Endothelial cell (in vitro differentiated cells): ENCODE results near the gene RIMS1. TPM values are rescaled to one million over a fixed set of nuclear protein-coding genes. Genes with fewer than 3 reads are reported as not detected.

Experiments
- DNase-seq: peaks from one replicate; pipeline ENCODE4 v3.0.0; 2021; ENCODE audit warnings: low spot score
- H3K27ac Mint-ChIP-seq: one replicate; pipeline ENCODE4 v1.8.0; 2021; ENCODE audit warnings: mixed read lengths, inconsistent platforms; ENCODE audit not compliant: unreplicated experiment
- H3K27me3 Mint-ChIP-seq: one replicate; pipeline ENCODE4 v1.8.0; 2021; ENCODE audit warnings: mild to moderate bottlenecking, moderate library complexity, mixed read lengths, inconsistent platforms; ENCODE audit not compliant: unreplicated experiment
- H3K36me3 Mint-ChIP-seq: one replicate; pipeline ENCODE4 v1.8.0; 2021; ENCODE audit warnings: mild to moderate bottlenecking, low read depth, mixed read lengths, inconsistent platforms; ENCODE audit not compliant: unreplicated experiment
- H3K4me1 Mint-ChIP-seq: one replicate; pipeline ENCODE4 v1.8.0; 2021; ENCODE audit warnings: mild to moderate bottlenecking, mixed read lengths, inconsistent platforms; ENCODE audit not compliant: unreplicated experiment
- H3K4me3 Mint-ChIP-seq: one replicate; pipeline ENCODE4 v1.8.0; 2021; ENCODE audit warnings: mild to moderate bottlenecking, mixed read lengths, inconsistent platforms; ENCODE audit not compliant: unreplicated experiment
- H3K9me3 Mint-ChIP-seq: one replicate; pipeline ENCODE4 v1.8.0; 2021; ENCODE audit warnings: mixed read lengths, inconsistent platforms; ENCODE audit not compliant: unreplicated experiment
- CTCF ChIP-seq: fragments of 200-600 bp; sonication (generic); IDR thresholded peaks from one replicate; pipeline ENCODE4 v1.5.0; 2021; ENCODE audit warnings: antibody characterized with exemption; ENCODE audit not compliant: unreplicated experiment
- total RNA-seq: library from RNA; stranded (reverse); fragmentation: NEBNext Ultra II Directional; extraction: Animal tissue kit (Norgen Biotek cat#: 25700); gene quantifications from one replicate; pipeline ENCODE4 v1.2.1, GENCODE V29; 2021; ENCODE audit not compliant: unreplicated experiment

Gene RIMS1
- total RNA-seq, 1 donor from 2014 or later = 1.8 TPM

GRCh38 chr6:71879016-71879415 is 7.3 kb upstream of the RIMS1 start:
- Mint-ChIP-seq H3K27me3 (peaks cover 3% of the 10 kb centered on the region), H3K4me1 (no peaks in the 10 kb centered on the region), H3K27ac (no peak overlapping the region), H3K4me3 (no peak overlapping the region), H3K9me3 (no peaks in the 10 kb centered on the region), H3K36me3 (no peaks in the 10 kb centered on the region)
- no peak for DNase-seq
- TF ChIP-seq CTCF = no peak

GRCh38 chr6:71887006-71887743 is 825 bp downstream of the RIMS1 start:
- no peak for TF ChIP-seq CTCF
- H3K27ac Mint-ChIP-seq = no peak overlapping the region

GRCh38 chr6:71887744-71888230 is 1.4 kb downstream of the RIMS1 start:
- TF ChIP-seq CTCF = no peak
- peaks cover 6% of the 10 kb centered on the region for H3K4me1 Mint-ChIP-seq
- no peak for DNase-seq
- H3K27ac Mint-ChIP-seq = no peak overlapping the region
- peaks cover 3% of the 10 kb centered on the region for H3K36me3 Mint-ChIP-seq
- H3K9me3 Mint-ChIP-seq = no peaks in the 10 kb centered on the region
- H3K4me3 Mint-ChIP-seq = peak overlapping the region; percentile 89
- peaks cover 7% of the 10 kb centered on the region for H3K27me3 Mint-ChIP-seq

More at GRCh38 chr6:71887006-71887743, 825 bp downstream of the RIMS1 start:
- peak overlapping the region; percentile 89 for H3K4me3 Mint-ChIP-seq
- peaks cover 7% of the 10 kb centered on the region for H3K27me3 Mint-ChIP-seq
- H3K36me3 Mint-ChIP-seq = peaks cover 3% of the 10 kb centered on the region
- no peak for DNase-seq
- H3K9me3 Mint-ChIP-seq = no peaks in the 10 kb centered on the region
- H3K4me1 Mint-ChIP-seq = peaks cover 6% of the 10 kb centered on the region

- no peaks in the 10 kb centered on the region for H3K9me3 Mint-ChIP-seq
- peaks cover 3% of the 10 kb centered on the region for H3K36me3 Mint-ChIP-seq
- no peak overlapping the region for H3K27ac Mint-ChIP-seq
- no peak for DNase-seq
- TF ChIP-seq CTCF = no peak
- peaks cover 14% of the 10 kb centered on the region for H3K4me1 Mint-ChIP-seq
- no peak overlapping the region for H3K4me3 Mint-ChIP-seq
- peaks cover 7% of the 10 kb centered on the region for H3K27me3 Mint-ChIP-seq
These were observed 2.5 kb downstream of the RIMS1 start for GRCh38 chr6:71888756-71889340.

GRCh38 chr6:71889366-71889765 is 3.0 kb downstream of the RIMS1 start:
- Mint-ChIP-seq H3K27ac (no peak overlapping the region), H3K9me3 (no peaks in the 10 kb centered on the region), H3K27me3 (peaks cover 7% of the 10 kb centered on the region), H3K4me1 (peaks cover 17% of the 10 kb centered on the region), H3K36me3 (peaks cover 3% of the 10 kb centered on the region), H3K4me3 (no peak overlapping the region)
- no peak for TF ChIP-seq CTCF
- DNase-seq = no peak
